ENCODE results near the gene SUFU.

- TF ChIP-seq CTCF (IDR thresholded peaks at IDR 0.05 in 8 of 11, conservative IDR thresholded peaks at IDR 0.05 in 3 of 11): no peak
- TF ChIP-seq POLR2AphosphoS5 (IDR thresholded peaks at IDR 0.05): no peak
- no peak for TF ChIP-seq POLR2A (IDR thresholded peaks at IDR 0.05)
These were observed 10.8 kb upstream of the SUFU start for GRCh38 chr10:102492983-102493382.

Measured in spleen (tissue), 7 donors.